GOT3 (cell line): Measurements from ENCODE around the gene SLC35E2B.
"Not testable (repeated sequence)": the region's sequence is repeated elsewhere in the genome, so short reads cannot be mapped to it uniquely, and the experiment has no call there.

ENCODE experiments used
- DNase-seq: peaks from one replicate; lab custom pipeline; 2025; ENCODE audit warnings: mixed read lengths; lab: John Stamatoyannopoulos, UW

SLC35E2B gene

DNA sequence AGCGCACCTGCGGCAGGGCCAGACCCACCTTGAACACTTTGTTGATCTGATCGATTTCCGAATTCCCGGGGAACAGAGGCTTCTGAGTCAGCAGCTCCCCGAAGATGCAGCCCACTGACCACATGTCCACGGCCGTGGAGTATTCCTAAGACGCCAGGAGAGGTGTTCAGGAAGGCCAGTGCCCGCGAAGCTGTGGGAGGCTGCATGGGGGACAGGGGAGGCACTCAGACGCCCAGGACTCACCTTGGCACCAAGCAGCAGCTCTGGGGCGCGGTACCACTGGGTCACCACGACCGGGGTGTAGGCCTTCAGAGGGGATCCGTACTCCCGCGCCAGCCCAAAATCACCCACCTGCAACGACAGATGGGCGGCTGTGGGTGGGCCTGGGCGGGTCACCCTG, 11.2 kb upstream of the SLC35E2B start:
- no peak for DNase-seq

- DNase-seq: not testable (repeated sequence)
Observed at GRCh38 chr1:1702506-1702905, 9.9 kb upstream of the SLC35E2B start.

DNA sequence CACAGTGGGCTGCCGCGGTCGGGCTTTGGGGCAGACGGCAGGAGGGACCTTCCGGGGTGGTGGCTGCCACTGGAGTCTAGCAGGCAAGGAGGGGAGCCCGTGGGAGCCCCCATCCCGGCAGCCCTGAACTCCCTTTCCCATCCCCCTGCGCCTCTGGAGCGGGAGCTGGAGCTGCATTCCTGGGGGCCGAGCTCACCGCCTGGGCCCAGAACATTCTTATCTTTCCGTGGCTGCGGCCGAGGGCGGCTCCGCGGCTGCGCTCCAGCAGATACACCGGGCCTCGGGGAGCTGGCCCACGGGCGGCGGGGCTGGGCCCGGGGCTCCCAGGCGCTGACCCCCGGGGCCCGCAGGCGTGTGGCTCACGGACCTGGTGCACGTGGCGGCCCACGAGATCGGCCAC, 8.0 kb upstream of the SLC35E2B start:
- DNase-seq: not testable (repeated sequence)

- DNase-seq: not testable (repeated sequence)
Observed at GRCh38 chr1:1700067-1700466, 7.5 kb upstream of the SLC35E2B start.

DNA sequence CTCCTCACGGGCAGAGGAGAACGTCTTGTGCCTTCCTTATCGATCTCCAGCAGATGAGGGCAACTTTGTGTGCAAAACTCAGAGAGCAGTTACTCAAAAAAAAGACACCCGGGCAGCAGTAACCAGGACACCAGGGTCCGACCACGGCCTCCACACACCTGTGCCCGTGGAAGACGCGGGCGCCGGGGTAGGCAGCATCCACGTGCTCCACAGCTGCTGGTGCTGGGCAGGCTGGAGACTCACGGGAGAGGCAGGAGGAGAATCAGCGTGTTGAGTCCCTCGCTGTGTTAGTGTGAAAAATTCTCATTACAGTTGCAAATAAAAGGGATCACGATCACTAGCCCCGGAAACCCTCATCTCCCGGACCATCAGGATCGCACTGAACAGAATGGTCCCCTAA, 6.5 kb upstream of the SLC35E2B start:
- DNase-seq: not testable (repeated sequence)

DNA sequence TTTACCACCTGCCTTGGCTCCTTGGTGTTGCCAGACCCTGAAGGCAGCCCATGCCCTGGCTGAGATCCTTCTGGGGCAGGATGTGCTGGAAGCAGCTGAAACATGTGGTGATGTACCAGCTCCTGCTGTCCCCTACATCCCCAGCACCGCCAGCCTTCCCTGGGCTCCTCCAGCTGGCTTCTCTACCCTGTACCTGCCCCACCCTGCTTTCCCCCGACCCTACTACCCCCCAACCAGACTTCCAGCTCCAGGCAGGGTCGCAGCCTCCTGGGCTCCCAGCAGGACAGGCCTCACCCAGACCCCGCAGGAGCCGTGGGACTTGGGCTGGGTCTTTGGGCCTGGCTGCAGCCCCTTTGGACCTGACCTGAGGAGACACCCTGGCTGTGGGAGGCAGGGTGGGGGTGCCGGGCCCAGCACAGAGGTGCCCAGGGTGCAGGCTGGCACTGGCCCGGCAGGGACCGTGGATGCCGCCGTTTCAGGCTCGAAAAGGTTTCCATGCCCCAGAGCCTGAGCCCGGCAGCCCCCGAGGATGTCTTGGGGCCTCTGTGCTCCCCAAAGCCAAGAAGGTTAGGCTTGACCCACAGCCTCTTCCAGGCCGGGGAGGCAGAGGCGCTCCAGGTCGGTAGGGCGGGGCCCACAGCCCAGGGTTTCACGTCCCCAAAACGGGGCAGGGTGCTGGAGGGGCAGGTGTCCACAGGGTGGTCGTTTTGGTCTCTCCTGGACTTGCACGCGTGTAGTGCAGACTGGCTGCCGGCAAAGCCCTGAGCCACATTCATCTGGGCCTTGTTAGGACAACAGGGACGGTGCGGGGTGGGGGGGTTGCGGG, 5.0 kb upstream of the SLC35E2B start:
- DNase-seq: not testable (repeated sequence)

DNA sequence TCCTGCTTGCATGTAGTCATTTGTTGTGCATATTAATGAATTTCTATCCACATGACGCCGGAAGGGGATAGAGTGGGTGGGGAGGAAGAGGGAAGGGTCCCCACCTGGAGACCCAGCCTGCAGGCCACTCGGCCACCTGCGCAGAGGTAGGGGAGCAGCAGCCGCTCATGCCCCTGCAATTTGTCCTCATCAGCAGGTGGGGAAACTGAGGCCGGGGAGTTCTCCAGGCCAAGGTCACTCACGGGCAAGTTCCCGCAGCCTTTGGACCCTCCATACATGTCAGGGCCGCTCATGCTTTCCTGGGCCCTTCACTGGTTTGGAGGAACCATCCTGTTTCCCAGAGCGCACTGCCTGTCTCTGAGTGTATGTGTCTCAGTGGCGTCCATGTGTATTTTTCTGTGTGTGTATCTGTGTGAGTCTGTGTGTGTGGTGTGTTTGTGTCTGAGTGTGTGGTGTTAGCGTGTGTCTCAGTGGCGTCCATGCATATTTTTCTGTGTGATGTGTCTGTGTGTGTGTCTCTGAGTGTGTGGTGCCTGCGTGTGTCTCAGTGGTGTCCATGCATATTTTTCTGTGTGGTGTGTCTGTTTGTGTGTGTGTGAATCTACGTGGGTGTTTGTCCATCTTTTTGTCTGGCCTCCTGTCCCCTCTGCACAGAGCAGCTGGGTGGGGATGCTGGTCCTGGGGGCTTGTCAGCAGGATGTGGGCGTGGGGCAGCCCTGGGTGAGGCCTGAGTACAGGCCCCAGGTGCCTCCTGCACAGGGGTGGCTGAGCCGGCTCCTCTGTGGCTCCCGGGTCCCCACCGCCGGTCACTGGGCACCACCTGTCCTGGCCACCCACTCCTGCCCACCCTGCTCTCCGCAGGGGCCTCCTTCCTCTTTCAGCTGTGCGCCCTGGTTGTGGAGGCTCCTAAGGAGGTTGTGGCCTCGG, 4.1 kb upstream of the SLC35E2B start:
- not testable (repeated sequence) for DNase-seq

GRCh38 chr1:1692324-1692713, 276 bp downstream of the SLC35E2B start:
- peak; percentile 85 for DNase-seq

- not testable (repeated sequence) for DNase-seq
Observed at GRCh38 chr1:1691443-1691842, 1.2 kb downstream of the SLC35E2B start.

- not testable (repeated sequence) for DNase-seq
Observed at GRCh38 chr1:1689526-1689925, 3.1 kb downstream of the SLC35E2B start.

DNA sequence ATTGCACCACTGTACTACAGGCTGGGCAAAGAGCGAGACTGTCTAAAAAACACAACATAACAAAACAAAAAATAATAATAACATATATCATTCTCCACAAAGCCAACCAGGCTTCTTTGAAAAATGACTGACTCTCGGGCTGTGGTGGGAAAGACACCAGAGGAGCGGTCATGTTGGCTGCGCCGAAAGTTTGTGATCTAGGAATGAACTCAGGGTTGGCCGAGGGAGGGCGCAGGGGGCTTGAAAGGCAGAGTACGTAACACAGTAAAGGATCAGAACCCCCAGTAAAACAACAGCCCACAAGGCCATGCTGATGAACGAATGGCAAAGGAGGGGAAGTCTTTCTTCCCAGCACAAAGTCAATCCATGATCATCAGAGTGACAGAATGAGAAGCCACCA, 4.7 kb downstream of the SLC35E2B start:
- DNase-seq: no peak

- DNase-seq: no peak
Observed at GRCh38 chr1:1684031-1684681, 8.4 kb downstream of the SLC35E2B start.

GRCh38 chr1:1683104-1683905, 9.3 kb downstream of the SLC35E2B start:
- DNase-seq: no peak

DNA sequence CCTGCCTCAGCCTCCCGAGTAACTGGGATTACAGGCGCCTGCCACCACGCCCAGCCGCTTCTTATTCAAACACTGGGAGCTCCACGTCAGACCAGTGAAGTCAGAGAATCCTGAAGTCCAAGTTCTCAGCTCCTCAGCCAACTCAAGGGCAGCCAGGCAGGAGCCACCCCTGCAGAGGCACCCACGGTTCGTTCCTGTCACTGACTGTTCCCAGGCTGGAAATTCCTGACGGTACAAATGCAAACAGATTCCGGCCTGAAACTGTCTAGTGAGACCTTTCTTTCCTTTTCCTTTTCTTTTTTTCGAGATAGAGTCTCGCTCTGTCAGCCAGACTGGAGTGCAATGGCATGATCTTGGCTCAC, 11.7 kb downstream of the SLC35E2B start:
- DNase-seq: no peak

- no peak for DNase-seq
Observed at GRCh38 chr1:1680031-1680911, 12.3 kb downstream of the SLC35E2B start.

- no peak for DNase-seq
Observed at GRCh38 chr1:1678581-1679380, 13.8 kb downstream of the SLC35E2B start.

DNA sequence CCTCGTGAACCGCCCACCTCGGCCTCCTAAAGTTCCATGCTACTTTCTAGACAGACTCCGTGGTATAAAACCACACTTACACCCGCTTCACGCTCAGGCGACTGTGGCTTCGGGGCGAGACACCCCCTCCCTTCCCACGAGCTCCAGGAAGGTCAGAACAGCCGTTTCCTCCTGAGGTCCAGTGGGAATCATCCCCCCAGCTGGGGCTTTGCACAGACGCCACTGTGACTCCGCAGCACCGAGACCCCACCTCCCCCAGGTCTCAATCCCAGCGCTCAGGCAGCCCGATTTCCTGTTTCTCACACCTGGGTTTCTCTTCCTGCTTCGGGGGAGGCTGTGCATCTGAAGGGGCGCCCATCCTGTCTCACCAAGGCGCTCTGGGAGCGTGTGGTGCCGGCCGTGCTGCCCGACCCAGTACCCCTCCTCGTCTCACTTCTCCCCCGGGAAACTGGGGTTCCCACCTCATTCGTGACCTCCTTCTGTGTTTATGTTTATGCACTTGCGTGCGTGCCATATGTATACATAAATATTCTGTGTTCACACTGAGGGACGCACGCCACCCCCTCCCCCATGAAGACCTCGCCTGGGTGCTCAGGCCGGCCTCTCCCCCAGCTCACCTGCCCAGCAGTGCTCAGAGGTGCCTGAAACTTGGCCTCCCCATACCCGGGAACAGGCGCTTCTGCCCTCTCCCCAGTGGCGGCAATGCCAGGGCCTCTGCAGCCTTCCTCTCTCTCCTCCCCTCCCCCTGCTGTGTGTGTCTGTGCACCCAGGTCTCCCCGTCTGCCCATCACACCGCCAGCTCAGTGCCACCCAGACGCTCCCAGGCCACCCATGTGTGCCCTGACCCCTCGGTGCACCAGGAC, 14.6 kb downstream of the SLC35E2B start:
- DNase-seq: no peak

- not testable (repeated sequence) for DNase-seq
Observed at GRCh38 chr1:1676087-1676486, 16.5 kb downstream of the SLC35E2B start.

DNA sequence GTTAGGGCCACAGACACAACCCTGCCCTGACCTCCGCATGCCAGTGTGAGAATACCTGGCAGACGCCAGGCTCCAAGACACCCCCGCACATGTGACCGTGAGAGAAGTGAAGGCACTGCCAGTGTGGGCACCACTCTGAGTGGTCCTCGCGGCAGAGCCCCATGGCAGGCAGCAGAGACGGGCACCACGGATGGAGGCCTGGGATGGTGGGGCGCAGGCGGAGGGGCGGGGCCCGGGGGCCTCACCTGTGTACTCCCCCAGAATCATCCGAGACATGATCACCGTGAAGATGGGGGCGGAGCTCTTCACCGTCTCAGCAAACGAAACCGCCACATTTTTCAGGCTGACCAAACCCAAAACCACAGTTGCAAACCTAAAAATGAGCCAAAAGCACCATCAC, 17.4 kb downstream of the SLC35E2B start:
- DNase-seq: not testable (repeated sequence)
